Renal cortical epithelial cell (primary cell): ENCODE data around the gene IDH1. TPM values are rescaled to one million over a fixed set of nuclear protein-coding genes. Genes with fewer than 3 reads are reported as not detected.
"Not testable (repeated sequence)": the region's sequence is repeated elsewhere in the genome, so short reads cannot be mapped to it uniquely, and the experiment has no call there.

ENCODE experiments used
- DNase-seq: peaks from one replicate; pipeline ENCODE4 v3.0.0-alpha.2; 2011; ENCODE audit warnings: low read depth
- total RNA-seq: library from RNA; depleted of rRNA; stranded (reverse); fragments of >200 nt; gene quantifications from 2 replicates; pipeline ENCODE4 v1.2.3, GENCODE V29; 2014

Gene IDH1
- total RNA-seq, 1 donor from 2014 or later = 89.7 TPM

DNA sequence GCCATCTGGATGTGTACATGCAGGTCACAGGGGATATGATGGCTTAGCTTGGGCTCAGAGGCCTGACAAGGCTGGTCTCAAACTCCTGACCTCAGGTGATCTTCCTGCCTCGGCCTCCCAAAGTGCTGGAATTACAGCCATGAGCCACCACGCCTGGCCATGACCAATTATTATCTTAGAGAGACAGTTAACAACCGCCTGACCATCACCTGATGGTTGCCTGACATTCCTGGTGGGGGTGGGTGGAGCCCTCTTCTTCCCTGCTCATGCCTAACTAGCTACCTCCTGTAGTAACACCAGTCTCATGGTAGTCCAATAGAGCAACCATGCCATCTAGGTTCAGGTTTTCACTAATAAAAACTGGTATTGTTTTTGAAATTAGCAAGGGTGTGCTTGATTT, 33.0 kb downstream of the IDH1 start:
- not testable (repeated sequence) for DNase-seq

DNA sequence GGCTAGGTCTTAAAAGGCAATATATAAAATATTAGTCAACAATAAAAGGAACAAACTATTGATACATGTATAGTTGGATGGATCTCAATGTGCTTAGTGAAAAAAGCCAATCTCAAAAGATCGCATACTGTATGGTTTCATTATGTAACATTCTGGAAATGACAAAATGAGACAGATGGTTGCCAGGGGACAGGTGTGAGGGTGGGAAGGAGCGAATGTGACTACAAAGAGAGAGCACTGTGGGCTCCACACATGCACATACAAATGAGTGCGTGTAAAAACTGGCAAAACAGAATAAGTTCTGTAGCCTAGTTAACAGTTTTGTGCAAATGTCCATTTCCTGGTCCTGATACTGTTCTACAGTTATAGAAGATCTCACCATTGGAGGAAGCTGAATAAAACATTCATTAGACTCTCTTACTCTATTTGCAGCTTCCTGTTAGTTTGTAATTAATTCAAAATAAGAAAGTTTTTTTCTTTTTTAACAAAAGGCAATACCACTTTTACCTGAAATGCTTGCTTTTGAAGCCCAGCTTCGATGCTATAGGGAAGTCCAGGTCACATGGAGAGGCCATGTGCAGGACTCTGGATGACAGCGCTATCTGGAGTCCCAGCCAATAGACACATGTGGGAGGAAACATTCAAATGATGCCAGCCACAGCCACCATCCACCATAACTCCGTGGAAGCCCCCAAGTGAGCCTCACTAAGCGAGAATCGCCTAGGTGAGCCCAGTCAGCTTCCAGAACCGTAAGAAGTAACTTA, 44.0 kb downstream of the IDH1 start:
- no peak for DNase-seq

DNA sequence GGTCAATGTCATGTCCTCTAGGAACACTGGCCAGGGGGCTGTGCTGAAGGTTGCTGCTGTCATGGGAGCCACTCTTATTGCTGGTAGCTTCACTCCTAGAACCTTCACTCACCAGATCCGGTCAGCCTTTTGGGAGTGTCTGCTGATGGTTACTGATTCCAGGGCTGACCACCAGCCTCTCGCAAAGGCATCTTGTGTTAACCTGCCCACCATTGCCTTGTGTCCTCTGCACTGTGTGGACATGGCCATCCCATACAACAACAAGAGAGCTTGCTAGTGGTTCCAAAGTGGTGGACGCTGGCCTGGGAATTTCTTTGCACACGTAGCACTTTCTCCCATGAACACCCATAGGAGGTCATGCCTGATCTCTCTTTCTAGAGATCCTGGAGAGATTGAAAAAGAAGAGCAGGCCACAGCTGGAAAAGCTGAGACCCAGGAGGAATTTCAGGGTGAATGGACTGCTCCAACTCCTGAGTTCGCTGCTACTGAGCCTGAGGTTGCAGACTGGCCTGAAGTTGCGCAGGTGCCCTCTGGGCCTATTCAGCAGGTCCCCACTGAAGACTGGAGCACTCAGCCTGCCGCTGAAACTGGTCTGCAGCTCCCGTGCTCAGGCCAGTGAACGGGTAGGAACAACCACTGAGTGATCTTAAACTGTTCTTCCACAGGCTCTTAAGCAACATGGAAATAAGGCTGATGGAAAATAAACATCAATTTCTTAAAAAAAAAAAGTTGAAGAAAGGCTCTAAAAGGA, 46.4 kb downstream of the IDH1 start:
- DNase-seq = no peak

DNA sequence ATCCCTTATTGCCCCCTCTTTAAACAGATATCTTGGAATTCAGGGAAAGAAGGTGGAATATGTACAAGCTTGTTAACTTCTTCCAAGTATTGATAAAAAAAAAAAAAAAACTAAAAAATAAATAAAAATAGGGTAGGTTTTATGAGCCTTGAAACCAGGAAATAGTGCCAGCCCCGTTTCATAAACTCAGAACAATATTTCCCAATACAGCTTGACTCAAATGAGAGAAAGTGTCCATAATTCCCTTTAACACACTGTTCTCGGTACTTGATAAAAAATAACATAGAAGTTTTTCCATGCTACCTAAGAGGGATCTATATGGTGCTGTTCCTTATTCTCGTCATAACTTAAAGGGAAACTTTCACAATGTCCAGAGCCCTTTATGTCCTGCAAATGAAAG, 47.1 kb downstream of the IDH1 start:
- DNase-seq = no peak

DNA sequence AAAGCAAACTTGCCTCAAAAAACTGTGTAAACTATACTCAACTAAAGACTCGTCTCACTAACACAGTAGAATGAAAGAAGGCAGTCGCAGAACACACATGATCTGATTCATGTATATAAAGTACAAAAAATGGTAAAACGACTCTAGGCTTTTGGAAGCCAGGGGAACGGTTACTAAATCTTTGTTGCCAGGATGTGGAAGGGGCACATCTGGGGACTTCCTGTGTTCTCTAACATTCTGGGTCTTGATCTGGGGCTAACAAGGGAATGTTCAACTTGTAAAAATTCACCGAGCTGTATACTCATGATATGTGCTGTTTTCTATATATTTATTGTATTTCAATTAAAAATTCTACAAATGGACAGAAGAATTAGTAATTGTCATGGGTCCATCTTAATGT, 50.7 kb downstream of the IDH1 start:
- no peak for DNase-seq

DNA sequence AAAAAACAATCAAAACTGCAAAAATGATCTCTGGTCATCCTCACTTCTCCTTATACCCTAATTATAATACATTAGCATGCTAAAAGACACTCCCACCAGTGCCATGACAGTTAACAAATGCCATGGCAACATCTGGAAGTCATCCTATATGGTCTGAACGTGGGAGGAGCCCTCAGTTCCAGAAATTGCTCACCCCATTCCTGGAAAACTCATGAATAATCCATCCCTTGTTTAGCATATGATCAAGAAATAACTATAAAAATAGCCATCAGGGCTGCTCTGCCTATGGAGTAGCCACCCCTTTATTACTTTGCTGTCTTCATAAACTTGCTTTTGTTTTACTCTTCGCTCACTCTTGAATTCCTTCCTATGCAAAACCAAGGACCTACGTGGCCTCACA, 59.3 kb downstream of the IDH1 start:
- no peak for DNase-seq

- no peak for DNase-seq
These were observed 62.1 kb downstream of the IDH1 start for GRCh38 chr2:208192611-208193236.

DNA sequence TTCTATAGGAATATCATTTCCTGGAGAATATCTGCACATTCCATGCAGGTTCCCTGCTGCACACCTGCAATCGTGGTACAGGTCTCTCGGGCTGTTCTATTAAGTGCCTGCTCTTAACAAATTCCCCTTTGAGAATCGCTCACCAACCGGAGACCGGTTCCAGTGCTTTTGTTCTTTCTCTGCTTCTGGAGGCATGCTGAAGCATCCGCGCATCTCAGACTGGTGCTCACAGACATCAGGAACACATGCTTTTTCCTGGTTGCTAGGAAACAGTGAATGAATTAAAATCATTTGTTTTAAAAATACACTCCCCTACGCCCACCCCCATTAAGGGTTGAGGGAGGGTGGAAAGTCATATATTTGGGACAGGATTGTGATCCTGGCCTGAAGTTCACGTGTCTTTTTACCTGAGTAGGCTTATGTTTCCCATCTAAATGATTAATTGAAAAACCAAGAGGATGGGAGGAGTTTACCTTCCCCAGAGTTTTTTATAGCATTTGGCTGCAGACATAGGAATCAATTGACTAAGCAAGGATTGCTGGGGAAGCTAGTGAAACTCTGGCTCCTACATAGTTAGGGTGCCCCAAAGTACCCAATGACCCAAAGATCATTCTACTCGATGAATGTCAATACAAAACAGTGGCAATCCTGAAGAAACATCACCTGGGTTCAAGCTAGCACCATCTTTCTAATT, 64.9 kb downstream of the IDH1 start, which contains the start of gene C2orf80:
Gene C2orf80 (minus strand): TSS at position 221 of the 694 bp plus-strand sequence. CDS start 3,044 bp downstream, outside the sequence.
- no peak for DNase-seq

- no peak for DNase-seq
These were observed 65.6 kb downstream of the IDH1 start for GRCh38 chr2:208189069-208189809.

DNA sequence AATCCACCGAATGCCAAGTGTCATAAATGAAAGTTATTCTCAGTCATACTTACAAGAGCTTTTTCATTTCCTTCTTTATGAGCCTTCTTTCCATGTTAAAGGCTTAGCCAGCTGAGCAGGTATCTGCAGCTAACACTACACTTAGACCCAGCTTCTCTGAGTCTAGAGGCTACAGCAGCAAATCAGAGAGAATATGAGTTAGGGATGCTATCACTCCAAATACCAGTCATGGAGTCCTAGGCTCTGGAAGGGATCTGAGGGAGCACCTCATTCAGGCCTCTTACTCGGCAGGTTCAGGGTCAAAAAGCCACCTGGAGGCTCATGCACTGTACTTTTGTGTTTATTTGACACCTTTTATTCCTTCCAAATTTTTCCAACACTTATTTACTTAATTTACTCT, 68.0 kb downstream of the IDH1 start:
- DNase-seq = no peak

DNA sequence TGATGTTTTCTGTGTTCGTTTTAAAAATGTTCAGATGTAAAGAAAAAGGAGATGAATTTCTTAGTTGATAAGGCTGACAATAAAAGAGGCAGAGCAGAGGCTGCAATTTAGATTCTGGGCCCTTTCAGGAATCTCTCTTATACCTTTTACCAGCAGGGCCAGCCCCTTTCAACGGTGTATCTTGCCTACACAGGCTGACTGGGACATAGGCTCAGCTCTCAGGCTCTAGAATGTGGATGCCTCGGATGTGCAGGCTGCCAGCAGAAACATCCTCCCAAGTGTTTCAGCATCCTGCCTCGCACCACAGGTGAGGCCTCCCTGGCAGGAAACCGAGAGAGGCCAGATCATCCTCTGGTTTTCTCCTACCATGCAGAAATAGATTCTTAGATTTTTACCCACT, 68.4 kb downstream of the IDH1 start:
- no peak for DNase-seq

Other genes starting within 250 kb of the IDH1 start
- 10.8 and 14.8 TPM in 2 replicates for gene PLEKHM3, start 229.5 kb downstream of the IDH1 start, total RNA-seq
- not detected in 2 replicates for gene CRYGD, start 130.5 kb downstream of the IDH1 start, total RNA-seq
- not detected in 2 replicates for gene CRYGC, start 125.2 kb downstream of the IDH1 start, total RNA-seq
- gene CRYGB, start 108.9 kb downstream of the IDH1 start, total RNA-seq = not detected in 2 replicates
- gene CRYGA, start 91.5 kb downstream of the IDH1 start, total RNA-seq = not detected in 2 replicates
- not detected in 2 replicates for gene C2orf80, start 65.0 kb downstream of the IDH1 start, total RNA-seq
- 16.3 and 40.8 TPM in 2 replicates for gene PIKFYVE, start 11.2 kb upstream of the IDH1 start, total RNA-seq
- gene PTH2R, start 151.7 kb upstream of the IDH1 start, total RNA-seq = 0.17 and 3.2 TPM in 2 replicates